Muscle of leg (tissue), 11 donors: ENCODE data around the gene PAK1. TPM values are rescaled to one million over a fixed set of nuclear protein-coding genes. Genes with fewer than 3 reads are reported as not detected.

Experiments used
- DNase-seq: peaks from one replicate; pipeline ENCODE4 v3.0.0; 2013
- H3K27ac ChIP-seq: one replicate; pipeline ENCODE4 v1.5.1; 2013; ENCODE audit warnings: mild to moderate bottlenecking, low read length, control low read depth
- H3K27me3 ChIP-seq: one replicate; pipeline ENCODE4 v1.6.1; 2013; ENCODE audit warnings: low read length; ENCODE audit not compliant: control insufficient read depth, insufficient read depth
- H3K36me3 ChIP-seq: one replicate; pipeline ENCODE4 v1.6.1; 2013; ENCODE audit warnings: low read length; ENCODE audit not compliant: control insufficient read depth, insufficient read depth
- H3K4me1 ChIP-seq: one replicate; pipeline ENCODE4 v1.6.1; 2013; ENCODE audit warnings: low read length; ENCODE audit not compliant: control insufficient read depth, insufficient read depth
- H3K4me3 ChIP-seq: one replicate; pipeline ENCODE4 v1.5.1; 2013; ENCODE audit warnings: low read length, control low read depth
- H3K9me3 ChIP-seq: replicated peaks from 2 replicates; pipeline ENCODE4 v1.6.1; 2013; ENCODE audit warnings: low read depth, low read length; ENCODE audit not compliant: control insufficient read depth
- WGBS: methylation state at CpG from one replicate; pipeline ENCODE4 v1.1.5; 2013; ENCODE audit warnings: missing lambda C conversion rate; ENCODE audit not compliant: insufficient coverage; 5-methylcytosine and 5-hydroxymethylcytosine counted together
- polyA plus RNA-seq, 8 donors: library from polyadenylated mRNA; unstranded; fragments of 120-200 nt; gene quantifications; one replicate each; pipeline versions ENCODE4 v1.2.1 to v1.2.3, GENCODE V29; 2013; ENCODE audit warnings: inconsistent platforms in 1 of 8, low replicate concordance in 1 of 8; ENCODE audit not compliant: insufficient read length in 8 of 8, insufficient read depth in 1 of 8
- total RNA-seq: library from RNA; stranded (reverse); fragments of 120-200 nt; gene quantifications from one replicate; pipeline ENCODE4 v1.2.4, GENCODE V29; 2013

The PAK1 gene
- total and polyA plus RNA-seq, 9 donors = 58.7 to 104 (median 74.1) TPM

DNA sequence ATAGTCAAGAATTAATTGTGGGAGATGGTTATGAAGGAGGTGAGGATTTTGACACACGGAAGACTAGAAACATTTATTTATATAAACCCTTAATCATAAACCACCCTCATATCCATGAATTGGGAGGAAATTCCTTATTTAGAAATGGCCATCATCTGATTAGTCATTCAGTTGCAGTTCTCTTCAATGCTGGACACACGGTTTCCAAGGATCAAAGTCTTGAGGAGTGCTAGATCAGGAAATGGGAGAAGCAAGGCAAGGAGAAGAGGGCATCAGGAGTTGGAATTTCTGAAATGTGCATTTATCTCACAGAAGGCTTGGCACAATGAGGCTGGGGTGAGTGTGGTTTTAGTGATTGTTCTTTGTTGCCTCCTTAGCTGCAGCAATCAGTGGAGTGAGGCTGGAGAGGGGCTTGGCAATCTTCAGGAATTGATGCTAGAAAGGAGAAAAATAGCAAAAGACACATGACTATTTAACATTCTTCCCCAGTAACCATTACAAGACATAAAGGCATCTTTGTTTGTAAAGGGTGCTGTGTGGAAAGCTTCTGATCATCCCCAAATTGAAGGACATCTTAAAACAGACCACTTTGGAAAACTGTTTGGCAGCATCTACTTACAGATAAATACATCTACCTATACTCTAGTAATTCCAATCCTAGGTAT is 150.8 kb downstream of the PAK1 start:
- no peak overlapping the region for H3K27ac ChIP-seq
- no peak for DNase-seq
- peaks cover 11% of the 10 kb centered on the region for H3K36me3 ChIP-seq
- WGBS = 86% methylated on average over 1 of the region's 2 CpGs
- no peaks in the 10 kb centered on the region for H3K9me3 ChIP-seq
- no peaks in the 10 kb centered on the region for H3K4me1 ChIP-seq
- no peak overlapping the region for H3K4me3 ChIP-seq
- H3K27me3 ChIP-seq = no peaks in the 10 kb centered on the region

GRCh38 chr11:77322506-77322905 is 151.4 kb downstream of the PAK1 start:
- H3K9me3 ChIP-seq = no peaks in the 10 kb centered on the region
- WGBS = 85% methylated on average over 2 of the region's 2 CpGs
- no peaks in the 10 kb centered on the region for H3K4me1 ChIP-seq
- H3K27me3 ChIP-seq = no peaks in the 10 kb centered on the region
- peak; percentile 59 for DNase-seq
- H3K4me3 ChIP-seq = no peak overlapping the region
- no peak overlapping the region for H3K27ac ChIP-seq
- H3K36me3 ChIP-seq = peaks cover 11% of the 10 kb centered on the region

DNA sequence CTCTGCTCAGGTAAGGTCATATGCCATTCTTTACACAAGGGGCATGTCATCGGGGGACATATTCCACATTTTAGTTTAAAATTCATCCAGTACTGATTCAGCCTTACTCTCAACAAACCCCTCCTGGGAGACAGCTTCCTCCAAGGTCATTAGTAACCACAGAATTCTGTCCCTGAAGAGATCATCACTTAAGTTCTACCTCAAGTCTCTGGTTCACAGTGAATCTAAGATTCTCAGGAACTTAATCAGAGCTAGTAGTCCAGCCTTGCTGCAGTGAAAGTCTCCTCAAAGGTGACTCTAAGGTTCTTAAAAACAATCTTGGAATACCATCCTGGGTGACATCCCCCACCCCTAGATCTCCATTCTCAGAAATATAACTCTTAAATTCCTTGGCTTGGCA is 153.5 kb downstream of the PAK1 start:
- Histone ChIP-seq H3K27ac (no peak overlapping the region), H3K27me3 (no peaks in the 10 kb centered on the region), H3K4me3 (no peak overlapping the region), H3K36me3 (peaks cover 11% of the 10 kb centered on the region), H3K9me3 (no peaks in the 10 kb centered on the region), H3K4me1 (no peaks in the 10 kb centered on the region)
- DNase-seq = no peak
- 100% methylated on average over 1 of the region's 1 CpG for WGBS

- Histone ChIP-seq H3K9me3 (no peaks in the 10 kb centered on the region), H3K27me3 (no peaks in the 10 kb centered on the region), H3K4me3 (no peak overlapping the region), H3K4me1 (no peaks in the 10 kb centered on the region), H3K27ac (no peak overlapping the region), H3K36me3 (peaks cover 9% of the 10 kb centered on the region)
- 100% methylated on average over 1 of the region's 2 CpGs for WGBS
- no peak for DNase-seq
Measured at GRCh38 chr11:77318600-77318999, 155.3 kb downstream of the PAK1 start.

GRCh38 chr11:77316733-77317342 is 157.1 kb downstream of the PAK1 start:
- H3K4me1 ChIP-seq = no peaks in the 10 kb centered on the region
- no peak overlapping the region for H3K4me3 ChIP-seq
- WGBS = no CpG with 5 or more reads among the region's 5 CpGs
- no peaks in the 10 kb centered on the region for H3K27me3 ChIP-seq
- DNase-seq = peak; percentile 36
- no peak overlapping the region for H3K27ac ChIP-seq
- peaks cover 5% of the 10 kb centered on the region for H3K36me3 ChIP-seq
- H3K9me3 ChIP-seq = no peaks in the 10 kb centered on the region

DNA sequence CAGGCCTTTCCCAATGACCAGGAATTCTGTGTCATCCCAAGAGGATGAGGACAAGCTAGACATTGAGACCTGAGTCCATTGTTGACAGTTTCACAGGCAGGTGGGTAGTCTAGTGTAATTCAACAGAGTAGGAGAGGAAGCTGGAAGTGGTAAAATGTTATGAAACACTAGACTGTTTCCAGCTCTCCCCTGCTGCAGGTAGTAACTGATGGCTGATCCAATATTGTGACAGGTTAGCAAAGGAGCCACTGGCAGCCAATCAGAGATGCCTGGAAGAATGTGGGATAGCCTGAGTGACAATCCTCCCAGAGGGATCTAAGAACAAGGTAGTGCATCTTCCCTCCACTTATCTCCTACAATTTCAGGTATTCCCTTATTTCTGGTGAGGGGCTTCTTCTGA is 161.8 kb downstream of the PAK1 start:
- no peaks in the 10 kb centered on the region for H3K9me3 ChIP-seq
- DNase-seq = no peak

GRCh38 chr11:77311701-77312100 is 162.2 kb downstream of the PAK1 start:
- 92% methylated on average over 2 of the region's 3 CpGs for WGBS
- Histone ChIP-seq H3K27me3 (no peaks in the 10 kb centered on the region), H3K27ac (no peak overlapping the region), H3K4me3 (no peak overlapping the region), H3K36me3 (no peaks in the 10 kb centered on the region), H3K9me3 (no peaks in the 10 kb centered on the region), H3K4me1 (no peaks in the 10 kb centered on the region)
- DNase-seq = no peak

More for the DNA sequence above, 161.8 kb downstream of the PAK1 start:
- Histone ChIP-seq H3K27me3 (no peaks in the 10 kb centered on the region), H3K36me3 (no peaks in the 10 kb centered on the region), H3K4me3 (no peak overlapping the region), H3K27ac (no peak overlapping the region), H3K4me1 (no peaks in the 10 kb centered on the region)

DNA sequence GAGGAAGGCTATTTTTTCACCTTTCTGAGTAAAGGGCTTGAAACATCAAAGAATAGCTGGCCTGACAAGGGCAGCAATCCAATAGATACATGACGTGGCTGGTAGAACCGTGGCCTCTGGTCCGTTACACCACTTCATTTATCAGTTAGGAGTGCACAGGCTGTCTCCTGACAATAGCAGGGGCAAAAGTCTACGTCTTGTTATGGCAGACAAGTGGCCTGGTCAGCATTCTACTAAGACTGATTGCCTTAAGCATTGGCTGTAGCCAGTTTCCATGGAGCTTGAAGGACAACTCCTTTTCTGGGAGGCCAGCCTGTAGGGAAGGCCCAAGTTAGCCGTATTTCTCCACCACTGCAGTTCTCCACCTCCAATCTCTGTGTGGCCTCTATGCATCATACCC is 163.2 kb downstream of the PAK1 start:
- no peaks in the 10 kb centered on the region for H3K4me1 ChIP-seq
- no peak for DNase-seq
- no peak overlapping the region for H3K27ac ChIP-seq
- H3K4me3 ChIP-seq = no peak overlapping the region
- no peaks in the 10 kb centered on the region for H3K27me3 ChIP-seq
- WGBS = 88% methylated on average over 4 of the region's 5 CpGs
- H3K36me3 ChIP-seq = no peaks in the 10 kb centered on the region
- H3K9me3 ChIP-seq = no peaks in the 10 kb centered on the region

DNA sequence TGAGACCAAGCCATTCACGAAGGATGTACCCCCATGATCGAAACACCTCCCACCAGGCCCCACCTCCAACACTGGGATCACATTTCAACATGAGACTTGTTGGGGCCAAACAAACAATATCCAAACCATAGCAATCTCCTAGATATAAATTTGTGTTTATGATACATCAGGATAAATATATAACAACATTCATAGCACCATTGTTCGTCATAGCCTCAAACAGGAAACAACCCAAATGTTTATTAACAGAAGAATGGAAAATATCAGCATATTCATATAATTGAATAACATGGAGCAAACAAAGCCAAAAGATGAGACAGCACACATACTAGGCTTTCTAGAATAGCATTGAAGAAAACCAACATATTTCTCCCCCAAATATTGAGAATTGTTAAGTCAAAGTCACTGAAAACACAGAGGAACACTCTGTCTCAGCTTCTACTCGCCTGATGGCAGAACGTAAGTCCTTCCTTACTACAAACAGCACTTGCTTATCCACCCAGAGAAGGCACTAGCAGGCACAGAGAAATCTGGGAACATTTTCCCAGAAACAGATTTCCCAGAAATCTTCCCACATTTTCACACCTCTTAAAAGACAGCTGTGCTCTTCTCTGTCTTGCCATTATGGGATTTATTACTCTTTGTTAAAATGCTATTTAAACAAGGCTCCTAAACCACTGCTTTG is 164.4 kb downstream of the PAK1 start:
- Histone ChIP-seq H3K4me3 (no peak overlapping the region), H3K27ac (peak overlapping the region; percentile 42), H3K9me3 (no peaks in the 10 kb centered on the region), H3K27me3 (no peaks in the 10 kb centered on the region), H3K36me3 (no peaks in the 10 kb centered on the region), H3K4me1 (no peaks in the 10 kb centered on the region)
- peak; percentile 35 for DNase-seq
- WGBS = 44% methylated on average over 2 of the region's 5 CpGs

- H3K4me1 ChIP-seq = no peaks in the 10 kb centered on the region
- H3K36me3 ChIP-seq = no peaks in the 10 kb centered on the region
- H3K9me3 ChIP-seq = no peaks in the 10 kb centered on the region
- no peak overlapping the region for H3K27ac ChIP-seq
- H3K4me3 ChIP-seq = no peak overlapping the region
- H3K27me3 ChIP-seq = no peaks in the 10 kb centered on the region
- DNase-seq = no peak
Measured at GRCh38 chr11:77308838-77309237, 165.1 kb downstream of the PAK1 start.
